Smooth muscle cell (in vitro differentiated cells): ENCODE measurements around the gene FAM151A. TPM values are rescaled to one million over a fixed set of nuclear protein-coding genes. Genes with fewer than 3 reads are reported as not detected.

Source experiments
- DNase-seq: peaks from one replicate; lab custom pipeline; 2025; ENCODE audit not compliant: unreplicated experiment; lab: John Stamatoyannopoulos, UW
- H2AFZ ChIP-seq: fragments of 200-600 bp; sonication (generic); 2 replicates; pipeline ENCODE4 v1.6.0; 2016; ENCODE audit warnings: antibody characterized with exemption, low read depth, mild to moderate bottlenecking
- H3F3A ChIP-seq: fragments of 200-600 bp; sonication (generic); 2 replicates; pipeline ENCODE4 v1.6.0; 2017; ENCODE audit warnings: antibody characterized with exemption, low read depth
- H3K27ac ChIP-seq: fragments of 200-600 bp; sonication (generic); 2 replicates; pipeline ENCODE4 v1.5.1; 2016; ENCODE audit warnings: low read depth, mild to moderate bottlenecking
- H3K27me3 ChIP-seq: fragments of 200-600 bp; sonication (generic); 2 replicates; pipeline ENCODE4 v1.6.1; 2016; ENCODE audit warnings: low read depth, mild to moderate bottlenecking
- H3K36me3 ChIP-seq: fragments of 200-600 bp; sonication (generic); 2 replicates; pipeline ENCODE4 v1.5.1; 2016; ENCODE audit warnings: low read depth
- H3K4me1 ChIP-seq: fragments of 200-600 bp; sonication (generic); 2 replicates; pipeline ENCODE4 v1.5.1; 2016; ENCODE audit warnings: low read depth
- H3K4me2 ChIP-seq: fragments of 200-600 bp; sonication (generic); 2 replicates; pipeline ENCODE4 v1.6.0; 2016; ENCODE audit warnings: mild to moderate bottlenecking
- H3K4me3 ChIP-seq: fragments of 200-600 bp; sonication (generic); 2 replicates; pipeline ENCODE4 v1.5.1; 2016; ENCODE audit warnings: mild to moderate bottlenecking
- H3K79me2 ChIP-seq: fragments of 200-600 bp; sonication (generic); 2 replicates; pipeline ENCODE4 v1.6.0; 2016; ENCODE audit warnings: low read depth, mild to moderate bottlenecking
- H3K9ac ChIP-seq: fragments of 200-600 bp; sonication (generic); 2 replicates; pipeline ENCODE4 v1.6.0; 2016; ENCODE audit warnings: low read depth
- H3K9me3 ChIP-seq: fragments of 200-600 bp; sonication (generic); replicated peaks from 2 replicates; pipeline ENCODE4 v1.5.1; 2016; ENCODE audit warnings: low read depth
- H4K20me1 ChIP-seq: fragments of 200-600 bp; sonication (generic); 2 replicates; pipeline ENCODE4 v1.6.0; 2016; ENCODE audit warnings: low read depth
- WGBS: methylation state at CpG from one replicate; pipeline ENCODE4 v1.1.7; 2016; ENCODE audit warnings: low lambda C conversion rate; 5-methylcytosine and 5-hydroxymethylcytosine counted together
- polyA plus RNA-seq: library from polyadenylated mRNA; unstranded; fragments of >200 nt; fragmentation: Nextera tagmentation; extraction: Ambion mirVana; gene quantifications from 2 replicates; pipeline ENCODE4 v1.2.1, GENCODE V29; 2016
- total RNA-seq: library from RNA; depleted of rRNA; stranded (reverse); fragments of >200 nt; gene quantifications from 2 replicates; pipeline ENCODE4 v1.2.3, GENCODE V29; 2014
- TF ChIP-seq, protein P1 (sequence below): fragments of 200-600 bp; sonication (generic); IDR thresholded peaks from 2 replicates; pipeline ENCODE4 v1.5.1; 2017; ENCODE audit warnings: borderline replicate concordance, mild to moderate bottlenecking, antibody characterized with exemption; ENCODE audit not compliant: insufficient read depth, poor library complexity, severe bottlenecking

FAM151A gene
- total and polyA plus RNA-seq, 2 experiments from 2014 or later: not detected

DNA sequence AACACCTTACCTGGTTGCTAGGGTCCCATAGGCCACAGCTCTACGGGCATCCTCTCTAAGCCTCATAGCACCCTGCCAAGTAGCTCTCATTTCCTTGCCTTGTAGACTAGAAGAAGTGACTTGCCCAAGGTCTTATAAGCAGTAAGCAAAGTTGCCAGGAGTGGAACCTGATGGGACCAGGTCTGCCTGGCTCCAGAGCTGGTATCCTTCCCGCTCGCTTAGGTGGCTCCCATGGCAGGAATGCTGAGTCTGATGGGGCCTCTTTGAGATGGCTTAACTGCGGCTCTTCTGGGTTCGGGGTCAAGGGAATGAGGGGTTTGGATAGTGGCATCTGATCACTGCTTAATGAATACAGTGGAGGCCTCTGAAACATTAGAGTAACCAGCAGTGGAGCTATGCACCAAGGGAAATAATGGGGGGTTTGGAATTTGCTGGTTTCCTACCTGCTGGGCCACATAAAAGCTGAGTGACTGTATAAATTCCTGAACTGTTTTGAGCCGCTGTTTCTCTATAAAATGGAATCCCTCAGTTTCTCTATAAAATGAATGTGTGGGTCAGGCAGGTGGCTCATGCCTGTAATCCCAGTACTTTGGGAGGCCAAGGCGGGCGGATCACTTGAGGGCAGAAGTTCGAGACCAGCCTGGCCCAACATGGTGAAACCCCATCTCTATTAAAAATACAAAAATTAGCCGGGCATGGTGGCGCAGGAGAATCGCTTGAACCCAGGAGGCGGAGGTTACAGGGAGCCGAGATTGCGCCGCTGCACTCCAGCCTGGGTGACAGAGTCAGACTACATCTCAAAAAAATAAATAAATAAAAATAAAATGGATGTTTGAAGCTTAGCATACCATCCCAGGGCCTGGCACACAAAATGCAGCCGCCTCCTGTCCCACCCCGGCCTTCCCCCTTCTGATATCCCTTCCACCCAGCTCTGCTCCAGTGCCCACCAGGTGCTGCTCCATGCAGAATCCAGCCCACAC lies 12.4 kb downstream of the FAM151A start:
- no peak overlapping the region for H2AFZ ChIP-seq
- no peaks in the 10 kb centered on the region for H3F3A ChIP-seq
- TF ChIP-seq, protein P1, sequence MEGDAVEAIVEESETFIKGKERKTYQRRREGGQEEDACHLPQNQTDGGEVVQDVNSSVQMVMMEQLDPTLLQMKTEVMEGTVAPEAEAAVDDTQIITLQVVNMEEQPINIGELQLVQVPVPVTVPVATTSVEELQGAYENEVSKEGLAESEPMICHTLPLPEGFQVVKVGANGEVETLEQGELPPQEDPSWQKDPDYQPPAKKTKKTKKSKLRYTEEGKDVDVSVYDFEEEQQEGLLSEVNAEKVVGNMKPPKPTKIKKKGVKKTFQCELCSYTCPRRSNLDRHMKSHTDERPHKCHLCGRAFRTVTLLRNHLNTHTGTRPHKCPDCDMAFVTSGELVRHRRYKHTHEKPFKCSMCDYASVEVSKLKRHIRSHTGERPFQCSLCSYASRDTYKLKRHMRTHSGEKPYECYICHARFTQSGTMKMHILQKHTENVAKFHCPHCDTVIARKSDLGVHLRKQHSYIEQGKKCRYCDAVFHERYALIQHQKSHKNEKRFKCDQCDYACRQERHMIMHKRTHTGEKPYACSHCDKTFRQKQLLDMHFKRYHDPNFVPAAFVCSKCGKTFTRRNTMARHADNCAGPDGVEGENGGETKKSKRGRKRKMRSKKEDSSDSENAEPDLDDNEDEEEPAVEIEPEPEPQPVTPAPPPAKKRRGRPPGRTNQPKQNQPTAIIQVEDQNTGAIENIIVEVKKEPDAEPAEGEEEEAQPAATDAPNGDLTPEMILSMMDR: no peak
- no peaks in the 10 kb centered on the region for H4K20me1 ChIP-seq
- H3K36me3 ChIP-seq: no peaks in the 10 kb centered on the region
- H3K27ac ChIP-seq: no peak overlapping the region
- H3K27me3 ChIP-seq: no peaks in the 10 kb centered on the region
- no peak overlapping the region for H3K9ac ChIP-seq
- no peak overlapping the region for H3K4me3 ChIP-seq
- no peak overlapping the region for H3K4me2 ChIP-seq
- H3K9me3 ChIP-seq: no peaks in the 10 kb centered on the region
- no peak for DNase-seq
- WGBS: 93% methylated on average over 18 of the region's 18 CpGs
- no peaks in the 10 kb centered on the region for H3K4me1 ChIP-seq
- no peaks in the 10 kb centered on the region for H3K79me2 ChIP-seq

DNA sequence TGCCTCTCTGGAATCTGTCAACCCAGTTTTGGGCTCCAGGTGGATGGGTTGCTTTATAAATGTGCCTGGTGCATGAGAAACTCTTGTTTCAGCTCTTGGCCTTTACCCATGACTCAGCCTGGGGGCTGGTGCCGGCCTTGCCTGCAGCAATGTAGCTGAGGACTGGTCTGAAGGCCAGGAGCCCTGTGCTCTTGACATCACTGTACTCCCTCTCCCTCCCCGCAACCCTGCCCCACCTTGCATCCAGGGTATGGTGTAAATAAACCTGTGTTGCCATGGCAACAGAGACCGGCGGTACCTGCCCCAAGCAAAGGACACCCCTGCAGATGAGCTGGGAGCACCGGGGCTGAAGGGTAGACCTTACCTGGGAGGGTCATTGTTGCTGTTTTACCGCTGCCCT lies 13.3 kb downstream of the FAM151A start:
- 67% methylated on average over 6 of the region's 6 CpGs for WGBS
- Histone ChIP-seq H3K9me3 (no peaks in the 10 kb centered on the region), H3K4me1 (no peaks in the 10 kb centered on the region), H3K4me3 (no peak overlapping the region), H3F3A (no peaks in the 10 kb centered on the region), H3K27ac (no peak overlapping the region), H2AFZ (no peak overlapping the region), H3K36me3 (no peaks in the 10 kb centered on the region), H3K9ac (no peak overlapping the region), H4K20me1 (no peaks in the 10 kb centered on the region), H3K4me2 (no peak overlapping the region), H3K79me2 (no peaks in the 10 kb centered on the region), H3K27me3 (no peaks in the 10 kb centered on the region)
- TF ChIP-seq, protein P1: no peak
- DNase-seq: no peak

GRCh38 chr1:54609301-54609921 lies 13.9 kb downstream of the FAM151A start:
- WGBS: 87% methylated on average over 16 of the region's 16 CpGs
- no peaks in the 10 kb centered on the region for H4K20me1 ChIP-seq
- H3K27me3 ChIP-seq: no peaks in the 10 kb centered on the region
- H3K36me3 ChIP-seq: no peaks in the 10 kb centered on the region
- H3K27ac ChIP-seq: no peak overlapping the region
- no peaks in the 10 kb centered on the region for H3K4me1 ChIP-seq
- no peak overlapping the region for H3K9ac ChIP-seq
- H2AFZ ChIP-seq: no peak overlapping the region
- H3K4me3 ChIP-seq: no peak overlapping the region
- H3K4me2 ChIP-seq: no peak overlapping the region
- no peaks in the 10 kb centered on the region for H3K9me3 ChIP-seq
- TF ChIP-seq, protein P1: no peak
- no peak for DNase-seq
- no peaks in the 10 kb centered on the region for H3K79me2 ChIP-seq
- no peaks in the 10 kb centered on the region for H3F3A ChIP-seq
